PFSK-1 (cell line): ENCODE measurements around the gene ANKRD24.

Experiments used
- FOXP2 ChIP-seq: optimal IDR thresholded peaks from 2 replicates; pipeline ENCODE3; 2011; ENCODE audit warnings: borderline replicate concordance, control low read depth, inconsistent platforms; ENCODE audit not compliant: insufficient read depth; ENCODE audit errors: extremely low read length, extremely low read depth
- POLR2AphosphoS5 ChIP-seq: IDR thresholded peaks from 2 replicates; pipeline ENCODE4 v1.6.1; 2012; ENCODE audit warnings: low read depth, mild to moderate bottlenecking, control low read depth, low read length, moderate library complexity
- REST ChIP-seq, 2 experiments: IDR thresholded peaks; 2 replicates each; pipeline versions ENCODE4 v1.6.1 to v1.8.0; 2011 to 2012; ENCODE audit warnings: low read depth in 2 of 2, low read length in 2 of 2, control low read depth in 1 of 2, inconsistent platforms in 1 of 2, mild to moderate bottlenecking in 1 of 2, moderate library complexity in 1 of 2; ENCODE audit not compliant: insufficient read depth in 1 of 2
- SIN3A ChIP-seq: IDR thresholded peaks from 2 replicates; pipeline ENCODE4 v1.6.1; 2012; ENCODE audit warnings: mild to moderate bottlenecking, low read length, moderate library complexity, borderline replicate concordance; ENCODE audit not compliant: insufficient read depth
- TAF1 ChIP-seq: IDR thresholded peaks from 2 replicates; pipeline ENCODE4 v1.6.1; 2012; ENCODE audit warnings: low read length, control low read depth, borderline replicate concordance; ENCODE audit not compliant: insufficient read depth

Gene ANKRD24

GRCh38 chr19:4208385-4209094 lies 26.1 kb downstream of the ANKRD24 start:
- TF ChIP-seq POLR2AphosphoS5, result no peak
- no peak for TF ChIP-seq SIN3A
- TF ChIP-seq FOXP2, result no peak
- no peak for TF ChIP-seq TAF1
- TF ChIP-seq REST (IDR thresholded peaks at IDR 0.05; ENCODE audit: insufficient read depth in 1 of 2, low read depth in 2 of 2, low read length in 2 of 2), result no peak

GRCh38 chr19:4210166-4210731 lies 27.8 kb downstream of the ANKRD24 start:
- TF ChIP-seq POLR2AphosphoS5, result no peak
- TF ChIP-seq FOXP2, result no peak
- TF ChIP-seq TAF1, result no peak
- TF ChIP-seq SIN3A, result no peak

- no peak for TF ChIP-seq POLR2AphosphoS5
Observed at GRCh38 chr19:4213116-4213515, 30.6 kb downstream of the ANKRD24 start.

- TF ChIP-seq SIN3A, result no peak
- TF ChIP-seq POLR2AphosphoS5, result no peak
- no peak for TF ChIP-seq FOXP2
- no peak for TF ChIP-seq REST (IDR thresholded peaks at IDR 0.05; ENCODE audit: insufficient read depth in 1 of 2, low read depth in 2 of 2, low read length in 2 of 2)
- TF ChIP-seq TAF1, result no peak
Observed at GRCh38 chr19:4215807-4216206, 33.3 kb downstream of the ANKRD24 start.

GRCh38 chr19:4216846-4217245 lies 34.4 kb downstream of the ANKRD24 start:
- TF ChIP-seq TAF1, result no peak
- no peak for TF ChIP-seq SIN3A
- TF ChIP-seq FOXP2, result no peak
- TF ChIP-seq REST (IDR thresholded peaks at IDR 0.05; ENCODE audit: insufficient read depth in 1 of 2, low read depth in 2 of 2, low read length in 2 of 2), result no peak
- TF ChIP-seq POLR2AphosphoS5, result no peak

GRCh38 chr19:4217429-4218264 lies 35.2 kb downstream of the ANKRD24 start:
- TF ChIP-seq TAF1 (no peak), SIN3A (no peak), REST (IDR thresholded peaks at IDR 0.05; ENCODE audit: insufficient read depth in 1 of 2, low read depth in 2 of 2, low read length in 2 of 2) (no peak), POLR2AphosphoS5 (no peak), FOXP2 (no peak)
